H1 (cell line): Measurements from ENCODE around the gene GNG14. TPM values are rescaled to one million over a fixed set of nuclear protein-coding genes. Genes with fewer than 3 reads are reported as not detected.
A peak's percentile ranks its signal among the peaks of the same experiment; 100 is the strongest.

Source experiments
- CTCF ChIA-PET: fragments of 300-600 bp; sonication (Branson Sonifier 250); formaldehyde crosslinking; loops from one replicate; lab custom pipeline; 2021; ENCODE audit not compliant: partially characterized antibody; lab: Charles Lee
- POLR2A ChIA-PET: fragments of 300-600 bp; sonication (Branson Sonifier 250); formaldehyde crosslinking; loops from one replicate; lab custom pipeline; 2021; ENCODE audit warnings: inconsistent platforms; ENCODE audit not compliant: partially characterized antibody; lab: Charles Lee
- DNase-seq, 2 experiments: peaks; one replicate each; pipeline versions ENCODE4 v3.0.0 to v3.0.0-alpha.2; 2010 to 2022; ENCODE audit warnings: low spot score in 2 of 2, low read depth in 1 of 2, mixed read lengths in 1 of 2
- FAIRE-seq: peaks from 2 replicates; lab custom pipeline; 2011; peaks lifted over from hg19 to GRCh38; lab: Jason Lieb, UNC
- H2AFZ ChIP-seq: 2 replicates; pipeline ENCODE4 v1.8.1; 2012; ENCODE audit warnings: low read length, inconsistent platforms
- H2AK5ac ChIP-seq: 2 replicates; pipeline ENCODE4 v1.6.1; 2013; ENCODE audit warnings: low read depth, low read length
- H2BK120ac ChIP-seq: replicated peaks from 2 replicates; pipeline ENCODE3; 2013; ENCODE audit warnings: low read depth, low read length, inconsistent platforms
- H2BK12ac ChIP-seq: 2 replicates; pipeline ENCODE4 v1.6.1; 2013; ENCODE audit warnings: low read depth, low read length
- H2BK15ac ChIP-seq: 2 replicates; pipeline ENCODE4 v1.6.1; 2013; ENCODE audit warnings: low read length
- H2BK20ac ChIP-seq: 2 replicates; pipeline ENCODE4 v1.6.1; 2013; ENCODE audit warnings: low read length
- H2BK5ac ChIP-seq: 2 replicates; pipeline ENCODE4 v1.6.1; 2013; ENCODE audit warnings: low read depth, low read length
- H3K14ac ChIP-seq: 2 replicates; pipeline ENCODE4 v1.6.1; 2013; ENCODE audit warnings: inconsistent platforms; ENCODE audit not compliant: insufficient read length
- H3K18ac ChIP-seq: 2 replicates; pipeline ENCODE4 v1.6.1; 2013; ENCODE audit warnings: low read length; ENCODE audit errors: extremely low read depth
- H3K23ac ChIP-seq: 2 replicates; pipeline ENCODE4 v1.6.1; 2013; ENCODE audit warnings: inconsistent platforms; ENCODE audit not compliant: insufficient read length
- H3K23me2 ChIP-seq: 2 replicates; pipeline ENCODE4 v1.6.1; 2013; ENCODE audit warnings: low read depth, low read length
- H3K27ac ChIP-seq: 2 replicates; pipeline ENCODE4 v1.6.1; 2011; ENCODE audit warnings: low read depth, low read length, inconsistent platforms
- H3K27me3 ChIP-seq, 4 experiments: replicated peaks in 1 of 4; 1 replicate in 1 of 4; 2 replicates in 3 of 4; pipeline versions ENCODE4 v1.6.1 to v1.8.1; 2011 to 2013; ENCODE audit warnings: low read length in 3 of 4, mild to moderate bottlenecking in 3 of 4, inconsistent platforms in 2 of 4, mixed read lengths in 2 of 4, moderate library complexity in 1 of 4; ENCODE audit not compliant: control insufficient read depth in 3 of 4, insufficient read depth in 3 of 4; ENCODE audit errors: extremely low read depth in 1 of 4
- H3K36me3 ChIP-seq, 4 experiments: 2 replicates each; pipeline versions ENCODE4 v1.6.1 to v1.8.1; 2011 to 2013; ENCODE audit warnings: mild to moderate bottlenecking in 4 of 4, low read length in 3 of 4, moderate library complexity in 2 of 4, control low read depth in 1 of 4, inconsistent platforms in 1 of 4; ENCODE audit not compliant: insufficient read depth in 4 of 4, control insufficient read depth in 2 of 4
- H3K4ac ChIP-seq: replicated peaks from 2 replicates; pipeline ENCODE3; 2013; ENCODE audit warnings: low read length, low read depth, mixed read lengths, inconsistent platforms; ENCODE audit not compliant: insufficient read length
- H3K4me1 ChIP-seq, 4 experiments: replicated peaks in 1 of 4; 1 replicate in 1 of 4; 2 replicates in 3 of 4; pipeline versions ENCODE4 v1.6.1 to v1.8.1; 2011 to 2013; ENCODE audit warnings: low read length in 3 of 4, inconsistent platforms in 2 of 4, mixed read lengths in 1 of 4; ENCODE audit not compliant: insufficient read depth in 4 of 4, control insufficient read depth in 3 of 4
- H3K4me2 ChIP-seq, 2 experiments: 2 replicates each; pipeline versions ENCODE4 v1.6.1 to v1.8.1; 2011 to 2013; ENCODE audit warnings: low read depth in 2 of 2, low read length in 2 of 2, control low read depth in 1 of 2, inconsistent platforms in 1 of 2, mild to moderate bottlenecking in 1 of 2; ENCODE audit not compliant: insufficient read depth in 1 of 2
- H3K4me3 ChIP-seq, 4 experiments: fragments of 200-600, 300-600 bp in 1 of 4; sonication (generic), shearing (Covaris generic), sonication (Bioruptor Twin) in 1 of 4; 2 replicates each; pipeline versions ENCODE4 v1.5.1 to v1.8.1; 2011 to 2016; ENCODE audit warnings: low read length in 4 of 4, low read depth in 3 of 4, control low read depth in 2 of 4, inconsistent platforms in 2 of 4, mild to moderate bottlenecking in 2 of 4, mixed read lengths in 1 of 4, moderate library complexity in 1 of 4; ENCODE audit not compliant: insufficient read depth in 2 of 4; ENCODE audit errors: extremely low read depth in 1 of 4
- H3K56ac ChIP-seq: replicated peaks from 2 replicates; pipeline ENCODE3; 2013; ENCODE audit warnings: low read depth, mild to moderate bottlenecking, mixed read lengths, low read length, inconsistent platforms; ENCODE audit not compliant: insufficient read length
- H3K79me1 ChIP-seq: 2 replicates; pipeline ENCODE4 v1.6.1; 2013; ENCODE audit warnings: low read depth, low read length, control low read depth
- H3K79me2 ChIP-seq, 2 experiments: 2 replicates each; pipeline versions ENCODE4 v1.6.1 to v1.8.1; 2012 to 2013; ENCODE audit warnings: low read length in 2 of 2, mild to moderate bottlenecking in 2 of 2, inconsistent platforms in 1 of 2; ENCODE audit not compliant: insufficient read depth in 2 of 2, control insufficient read depth in 1 of 2
- H3K9ac ChIP-seq, 4 experiments: replicated peaks in 1 of 4; 1 replicate in 1 of 4; 2 replicates in 3 of 4; pipeline versions ENCODE4 v1.6.1 to v1.8.1; 2011 to 2013; ENCODE audit warnings: low read depth in 3 of 4, low read length in 3 of 4, control low read depth in 2 of 4, mild to moderate bottlenecking in 2 of 4, moderate library complexity in 2 of 4, inconsistent platforms in 1 of 4; ENCODE audit errors: extremely low read depth in 1 of 4
- H3K9me3 ChIP-seq, 2 experiments: 2 replicates each; pipeline versions ENCODE4 v1.6.1 to v1.8.1; 2012 to 2013; ENCODE audit warnings: mild to moderate bottlenecking in 2 of 2, moderate library complexity in 2 of 2, control low read depth in 1 of 2, inconsistent platforms in 1 of 2, low read depth in 1 of 2, low read length in 1 of 2, mixed read lengths in 1 of 2; ENCODE audit not compliant: insufficient read depth in 2 of 2
- H4K20me1 ChIP-seq, 2 experiments: replicated peaks in 1 of 2; 2 replicates each; pipeline versions ENCODE3 to v1.8.1; 2011 to 2013; ENCODE audit warnings: inconsistent platforms in 2 of 2, low read length in 2 of 2, mild to moderate bottlenecking in 1 of 2; ENCODE audit not compliant: insufficient read depth in 2 of 2, control insufficient read depth in 1 of 2
- H4K5ac ChIP-seq: 2 replicates; pipeline ENCODE4 v1.6.1; 2013; ENCODE audit warnings: low read length, low read depth, mixed read lengths, inconsistent platforms; ENCODE audit not compliant: insufficient read length
- H4K8ac ChIP-seq: 2 replicates; pipeline ENCODE4 v1.8.0; 2013; ENCODE audit warnings: mild to moderate bottlenecking, moderate library complexity, low read length, inconsistent platforms; ENCODE audit not compliant: insufficient read depth; ENCODE audit errors: extremely low read depth
- H4K91ac ChIP-seq: replicated peaks from 2 replicates; pipeline ENCODE3; 2013; ENCODE audit warnings: low read length, mixed read lengths, inconsistent platforms; ENCODE audit not compliant: insufficient read length
- BCL11A ChIP-seq, 2 experiments: IDR thresholded peaks; one replicate each; pipeline ENCODE4 v1.6.1; 2011; ENCODE audit warnings: low read depth in 2 of 2, low read length in 2 of 2, mild to moderate bottlenecking in 2 of 2
- BRCA1 ChIP-seq: IDR thresholded peaks from 2 replicates; pipeline ENCODE4 v1.6.1; 2012; ENCODE audit warnings: low read depth, low read length, improper control_type of control experiment
- EZH2 ChIP-seq: fragments of 200-600 bp; sonication (generic); IDR thresholded peaks from 2 replicates; pipeline ENCODE4 v1.7.1; 2012; ENCODE audit warnings: low read depth, mild to moderate bottlenecking, moderate library complexity, low read length, inconsistent platforms; ENCODE audit not compliant: severe bottlenecking
- JUN ChIP-seq: IDR thresholded peaks from 2 replicates; pipeline ENCODE4 v1.6.1; 2011; ENCODE audit warnings: low read depth, mild to moderate bottlenecking, improper control_type of control experiment, low read length
- KDM4A ChIP-seq: IDR thresholded peaks from one replicate; pipeline ENCODE4 v1.7.1; 2012; ENCODE audit warnings: low read depth, mild to moderate bottlenecking, moderate library complexity, low read length, inconsistent platforms; ENCODE audit not compliant: severe bottlenecking
- MAX ChIP-seq: IDR thresholded peaks from 2 replicates; pipeline ENCODE4 v1.6.1; 2012; ENCODE audit warnings: inconsistent platforms
- NANOG ChIP-seq: IDR thresholded peaks from 2 replicates; pipeline ENCODE4 v1.6.1; 2011; ENCODE audit warnings: low read length, low read depth, mild to moderate bottlenecking, inconsistent platforms; ENCODE audit not compliant: insufficient read depth, poor library complexity, severe bottlenecking
- NRF1 ChIP-seq: IDR thresholded peaks from 2 replicates; pipeline ENCODE4 v1.6.1; 2011; ENCODE audit warnings: mild to moderate bottlenecking, low read depth, low read length, improper control_type of control experiment
- RXRA ChIP-seq: IDR thresholded peaks from 2 replicates; pipeline ENCODE4 v1.6.1; 2011; ENCODE audit warnings: low read depth, mild to moderate bottlenecking, low read length, moderate library complexity; ENCODE audit not compliant: insufficient read depth
- TEAD4 ChIP-seq: IDR thresholded peaks from 2 replicates; pipeline ENCODE4 v1.6.1; 2012; ENCODE audit warnings: low read depth, low read length, inconsistent platforms, mixed read lengths
- USF2 ChIP-seq: IDR thresholded peaks from 2 replicates; pipeline ENCODE4 v1.6.1; 2011; ENCODE audit warnings: low read length, improper control_type of control experiment
- WGBS, 2 experiments: shearing (Covaris generic) in 1 of 2; methylation state at CpG; one replicate each; pipeline versions ENCODE4 v1.1.6 to v1.1.7; 2013 to 2015; ENCODE audit warnings: low lambda C conversion rate in 2 of 2, mixed read lengths in 2 of 2, inconsistent platforms in 1 of 2, low coverage in 1 of 2, missing lambda C conversion rate in 1 of 2; ENCODE audit not compliant: insufficient replicate concordance in 2 of 2, insufficient coverage in 1 of 2, insufficient read length in 1 of 2; ENCODE audit errors: extremely low coverage in 1 of 2, missing lambda C conversion rate in 1 of 2; 5-methylcytosine and 5-hydroxymethylcytosine counted together
- polyA plus RNA-seq, 7 experiments: library from polyadenylated mRNA; depleted of rRNA in 3 of 7; stranded (reverse) in 5 of 7; unstranded in 2 of 7; fragments of >200 nt in 5 of 7; fragments of 200-250 nt in 2 of 7; gene quantifications; 1 replicate in 5 of 7; 2 replicates in 1 of 7; 4 replicates in 1 of 7; pipeline versions ENCODE4 v1.2.1 to v1.2.3, GENCODE V29; 2011 to 2013; ENCODE audit warnings: missing spikeins in 2 of 7, mixed read lengths in 2 of 7
- total RNA-seq: library from RNA; stranded (reverse); fragmentation: NEBNext Ultra II Directional; extraction: Animal tissue kit (Norgen Biotek cat#: 25700); gene quantifications from 2 replicates; pipeline ENCODE4 v1.2.1, GENCODE V29; 2021

GNG14 gene
- total and polyA plus RNA-seq, 2 of the 8 experiments (the other 6 are each of a cell fraction or from before 2014, with no cell fraction given): not detected

- DNase-seq (no peak), FAIRE-seq (no peak)
- H3K14ac ChIP-seq: no peak overlapping the region
- peak overlapping the region; percentile 76 for H2BK5ac ChIP-seq
- peaks cover 7 to 10% of the 10 kb centered on the region in 2 experiments for H4K20me1 ChIP-seq
- 0 out of 2 replicates have a peak overlapping the region, but pooled peaks have one; percentile 9 for H2AK5ac ChIP-seq
- H4K8ac ChIP-seq: peak overlapping the region; percentile 99; the same call in 1 of the 2 replicates
- H3K9ac ChIP-seq: peak overlapping the region; percentile 65 to 96 (median 90)
- H4K91ac ChIP-seq: no peak overlapping the region
- H2AFZ ChIP-seq: peak overlapping the region; percentile 100; the same call in 1 of the 2 replicates
- H3K79me1 ChIP-seq: peaks cover 4% of the 10 kb centered on the region
- peak overlapping the region; percentile 98 for H3K27ac ChIP-seq
- peak overlapping the region; percentile 65 to 91 (median 83) for H3K4me3 ChIP-seq
- TF ChIP-seq USF2 (no peak), EZH2 (no peak), RXRA (no peak), KDM4A (no peak), TEAD4 (no peak), BRCA1 (no peak), MAX (no peak), NRF1 (no peak), NANOG (no peak), JUN (no peak), BCL11A (IDR thresholded peaks at IDR 0.05; ENCODE audit: low read depth in 2 of 2, low read length in 2 of 2) (no peak)
- peaks cover 0 to 4% (median 3%) of the 10 kb centered on the region in 4 experiments; a peak in 1 of 8 replicates for H3K36me3 ChIP-seq
- H2BK120ac ChIP-seq: no peak overlapping the region
- 35% methylated on average over 9 of the region's 13 CpGs; no CpG with 5 or more reads in 1 of the 2 experiments for WGBS, 2 experiments
- H3K23me2 ChIP-seq: peaks cover 12% of the 10 kb centered on the region
- no peak overlapping the region for H2BK20ac ChIP-seq
- H3K4me2 ChIP-seq: peak overlapping the region; percentile 86 to 96
- no peaks in the 10 kb centered on the region for H3K27me3 ChIP-seq
- ChIA-PET POLR2A (interaction anchor here (0.6 to 14.0 kb wide), 12 partner anchors 11 to 134 kb away, joined by 3 to 258 read pairs (median 8); partner anchors contain the start of genes BEST2 and TNPO2), CTCF (interaction anchor here (0.8 to 10.5 kb wide), 3 partner anchors 15 to 37 kb away, joined by 3 to 87 read pairs (median 3); no protein-coding TSS in a partner anchor)
- H3K4me1 ChIP-seq: peaks cover 3 to 13% (median 7%) of the 10 kb centered on the region in 4 experiments
- no peak overlapping the region for H4K5ac ChIP-seq
- no peak overlapping the region for H3K18ac ChIP-seq
- H3K9me3 ChIP-seq: no peaks in the 10 kb centered on the region
- H3K4ac ChIP-seq: no peak overlapping the region
- no peak overlapping the region for H3K23ac ChIP-seq
- peaks cover 15 to 30% of the 10 kb centered on the region in 2 experiments for H3K79me2 ChIP-seq
- no peak overlapping the region for H2BK12ac ChIP-seq
- no peak overlapping the region for H2BK15ac ChIP-seq
- H3K56ac ChIP-seq: peak overlapping the region; percentile 36
These were observed 50.1 kb downstream of the GNG14 start for GRCh38 chr19:12737835-12738351.
